PC-3 (cell line): ENCODE measurements around the gene PDE2A. TPM values are rescaled to one million over a fixed set of nuclear protein-coding genes. Genes with fewer than 3 reads are reported as not detected.

Experiments
- ATAC-seq: fragments of 200-7000 bp; cut with Tn5 transposase; 2 replicates; pipeline ENCODE4 v1.9.1; 2020; ENCODE audit warnings: mild to moderate bottlenecking, moderate library complexity
- BruUV-seq: library from RNA; stranded (reverse); fragments of 400-500 nt; replicated peaks from 2 replicates; lab custom pipeline; 2021; lab: Mats Ljungman, UMichigan
- CTCF ChIA-PET: fragments of 300-600 bp; sonication (Branson Sonifier 250); formaldehyde crosslinking; loops from one replicate; lab custom pipeline; 2022; ENCODE audit warnings: antibody characterized with exemption; lab: Charles Lee
- POLR2A ChIA-PET: fragments of 300-600 bp; sonication (Branson Sonifier 250); formaldehyde crosslinking; loops from one replicate; lab custom pipeline; 2022; ENCODE audit warnings: antibody characterized with exemption; ENCODE audit not compliant: unreplicated experiment; lab: Charles Lee
- DNase-seq: peaks from one replicate; pipeline ENCODE4 v3.0.0-alpha.2; 2015
- H2AFZ ChIP-seq: fragments of 300-600 bp; sonication (generic); 2 replicates; pipeline ENCODE4 v1.6.0; 2016; ENCODE audit warnings: antibody characterized with exemption, low read length
- H3F3A ChIP-seq: fragments of 300-600 bp; sonication (generic); one replicate; pipeline ENCODE4 v1.6.0; 2017; ENCODE audit warnings: antibody characterized with exemption, low read length, control low read depth, mild to moderate bottlenecking; ENCODE audit not compliant: unreplicated experiment
- H3K27ac ChIP-seq: fragments of 300-600 bp; sonication (generic); 2 replicates; pipeline ENCODE4 v1.5.1; 2016; ENCODE audit warnings: mild to moderate bottlenecking, low read length
- H3K27me3 ChIP-seq: fragments of 300-600 bp; sonication (generic); 2 replicates; pipeline ENCODE4 v1.6.1; 2016; ENCODE audit warnings: low read length, mixed read lengths
- H3K36me3 ChIP-seq: fragments of 300-600 bp; sonication (generic); 2 replicates; pipeline ENCODE4 v1.6.1; 2016; ENCODE audit warnings: low read depth, mixed run types, low read length, mixed read lengths
- H3K4me1 ChIP-seq: fragments of 300-600 bp; sonication (generic); 2 replicates; pipeline ENCODE4 v1.5.1; 2016; ENCODE audit warnings: low read length; ENCODE audit not compliant: insufficient read depth
- H3K4me2 ChIP-seq: fragments of 300-600 bp; sonication (generic); 2 replicates; pipeline ENCODE4 v1.6.0; 2016; ENCODE audit warnings: low read length
- H3K4me3 ChIP-seq: fragments of 300-600 bp; sonication (generic); 2 replicates; pipeline ENCODE4 v1.5.1; 2016; ENCODE audit warnings: mild to moderate bottlenecking, low read length, mixed read lengths
- H3K79me2 ChIP-seq: fragments of 300-600 bp; sonication (generic); 2 replicates; pipeline ENCODE4 v1.6.1; 2017; ENCODE audit warnings: low read length, mixed read lengths
- H3K9ac ChIP-seq: fragments of 300-600 bp; sonication (generic); 2 replicates; pipeline ENCODE4 v1.6.0; 2016; ENCODE audit warnings: mild to moderate bottlenecking, low read length
- H3K9me2 ChIP-seq: fragments of 300-600 bp; sonication (generic); replicated peaks from 2 replicates; pipeline ENCODE4 v1.6.1; 2016; ENCODE audit warnings: mixed run types, low read length, mixed read lengths
- H3K9me3 ChIP-seq: fragments of 300-600 bp; sonication (generic); 2 replicates; pipeline ENCODE4 v1.6.1; 2016; ENCODE audit warnings: low read length, mixed read lengths
- H4K20me1 ChIP-seq: fragments of 300-600 bp; sonication (generic); 2 replicates; pipeline ENCODE4 v1.6.1; 2016; ENCODE audit warnings: low read length, mixed read lengths
- EZH2 ChIP-seq: fragments of 300-600 bp; sonication (generic); IDR thresholded peaks from one replicate; pipeline ENCODE4 v1.6.1; 2017; ENCODE audit warnings: antibody characterized with exemption, mild to moderate bottlenecking, low read length; ENCODE audit not compliant: unreplicated experiment
- EZH2phosphoT487 ChIP-seq: fragments of 300-600 bp; sonication (generic); IDR thresholded peaks from 2 replicates; pipeline ENCODE4 v1.6.1; 2018; ENCODE audit warnings: mild to moderate bottlenecking, antibody characterized with exemption, low read length, borderline replicate concordance
- intact Hi-C: fragments of 100-400 bp; cut with micrococcal nuclease; formaldehyde crosslinking; loops from 2 replicates; pipeline ENCODE4 v1.9.0; 2023
- total RNA-seq: library from RNA; depleted of rRNA; stranded (reverse); fragments of >200 nt; gene quantifications from 2 replicates; pipeline ENCODE4 v1.2.3, GENCODE V29; 2014
- TF ChIP-seq, protein P1 (sequence below): fragments of 300-600 bp; sonication (generic); conservative IDR thresholded peaks from 2 replicates; pipeline ENCODE4 v1.5.1; 2017; ENCODE audit warnings: antibody characterized with exemption, low read depth, mild to moderate bottlenecking, low read length

Gene PDE2A
- total RNA-seq, 1 experiment from 2014 or later = 2.6 TPM

DNA sequence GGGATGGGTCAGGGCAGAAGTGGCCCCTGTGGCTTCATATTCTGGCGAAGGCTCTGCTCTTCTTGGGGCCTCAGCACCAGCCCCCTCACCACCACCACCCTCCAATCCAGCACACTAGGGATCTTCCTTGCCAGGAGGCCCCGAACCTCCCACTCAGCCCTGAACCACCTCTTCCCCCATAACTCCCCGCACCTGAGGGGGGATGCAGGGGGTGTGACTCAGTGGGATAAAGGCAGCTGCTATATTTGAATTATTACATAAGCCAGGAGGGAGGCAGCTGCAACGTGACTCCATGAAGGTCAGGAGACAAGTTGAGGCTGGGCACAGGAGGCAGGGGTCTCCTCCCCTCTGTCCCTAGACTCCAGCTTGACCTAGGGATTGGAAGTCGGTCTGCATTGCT, 5.6 kb upstream of the PDE2A start:
- POLR2A ChIA-PET = no interaction called here
- ATAC-seq (no peak), DNase-seq (no peak)
- Histone ChIP-seq H4K20me1 (no peaks in the 10 kb centered on the region), H3K9me3 (no peaks in the 10 kb centered on the region), H3K4me1 (no peaks in the 10 kb centered on the region; the same call in 1 of the 2 replicates), H3K27ac (no peak overlapping the region), H3K4me2 (no peak overlapping the region), H3K79me2 (no peaks in the 10 kb centered on the region), H3K36me3 (no peaks in the 10 kb centered on the region), H3K9me2 (no peaks in the 10 kb centered on the region), H2AFZ (no peak overlapping the region), H3K4me3 (no peak overlapping the region), H3K9ac (no peak overlapping the region), H3K27me3 (peaks cover 39% of the 10 kb centered on the region), H3F3A (no peaks in the 10 kb centered on the region)
- BruUV-seq = no TSS peak
- CTCF ChIA-PET = no interaction called here
- TF ChIP-seq, protein P1, sequence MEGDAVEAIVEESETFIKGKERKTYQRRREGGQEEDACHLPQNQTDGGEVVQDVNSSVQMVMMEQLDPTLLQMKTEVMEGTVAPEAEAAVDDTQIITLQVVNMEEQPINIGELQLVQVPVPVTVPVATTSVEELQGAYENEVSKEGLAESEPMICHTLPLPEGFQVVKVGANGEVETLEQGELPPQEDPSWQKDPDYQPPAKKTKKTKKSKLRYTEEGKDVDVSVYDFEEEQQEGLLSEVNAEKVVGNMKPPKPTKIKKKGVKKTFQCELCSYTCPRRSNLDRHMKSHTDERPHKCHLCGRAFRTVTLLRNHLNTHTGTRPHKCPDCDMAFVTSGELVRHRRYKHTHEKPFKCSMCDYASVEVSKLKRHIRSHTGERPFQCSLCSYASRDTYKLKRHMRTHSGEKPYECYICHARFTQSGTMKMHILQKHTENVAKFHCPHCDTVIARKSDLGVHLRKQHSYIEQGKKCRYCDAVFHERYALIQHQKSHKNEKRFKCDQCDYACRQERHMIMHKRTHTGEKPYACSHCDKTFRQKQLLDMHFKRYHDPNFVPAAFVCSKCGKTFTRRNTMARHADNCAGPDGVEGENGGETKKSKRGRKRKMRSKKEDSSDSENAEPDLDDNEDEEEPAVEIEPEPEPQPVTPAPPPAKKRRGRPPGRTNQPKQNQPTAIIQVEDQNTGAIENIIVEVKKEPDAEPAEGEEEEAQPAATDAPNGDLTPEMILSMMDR = no peak
- TF ChIP-seq EZH2 = no peak
- TF ChIP-seq EZH2phosphoT487 = no peak
- intact Hi-C loops = loop anchor here (2.0 to 5.0 kb wide), 2 partner anchors 95 to 208 kb away; no protein-coding TSS in a partner anchor

- Histone ChIP-seq H3K79me2 (no peaks in the 10 kb centered on the region), H3K4me2 (no peak overlapping the region), H3K27ac (no peak overlapping the region), H3K9me2 (no peaks in the 10 kb centered on the region), H3F3A (no peaks in the 10 kb centered on the region), H3K9me3 (no peaks in the 10 kb centered on the region), H2AFZ (no peak overlapping the region), H3K36me3 (no peaks in the 10 kb centered on the region), H3K9ac (no peak overlapping the region), H4K20me1 (no peaks in the 10 kb centered on the region), H3K27me3 (peaks cover 52% of the 10 kb centered on the region), H3K4me1 (no peaks in the 10 kb centered on the region), H3K4me3 (no peak overlapping the region)
- BruUV-seq = no TSS peak
- ATAC-seq (no peak), DNase-seq (no peak)
- intact Hi-C loops = no loop called here
- ChIA-PET CTCF (interaction anchor here (0.7 kb wide), 1 partner anchor 208 kb away, joined by 3 read pairs; no protein-coding TSS in a partner anchor), POLR2A (no interaction called here)
- TF ChIP-seq, protein P1 = no peak
- TF ChIP-seq EZH2 = no peak
- no peak for TF ChIP-seq EZH2phosphoT487
These were observed 4.3 kb upstream of the PDE2A start for GRCh38 chr11:72678524-72678923.

GRCh38 chr11:72676861-72677341, 2.7 kb upstream of the PDE2A start:
- no peaks in the 10 kb centered on the region for H4K20me1 ChIP-seq
- ChIA-PET CTCF (no interaction called here), POLR2A (no interaction called here)
- H3K9me2 ChIP-seq = no peaks in the 10 kb centered on the region
- no peaks in the 10 kb centered on the region for H3K9me3 ChIP-seq
- no peak overlapping the region for H3K9ac ChIP-seq
- H3K79me2 ChIP-seq = no peaks in the 10 kb centered on the region
- peak; percentile 46 for DNase-seq
- H3K4me3 ChIP-seq = no peak overlapping the region
- no peaks in the 10 kb centered on the region for H3K4me1 ChIP-seq
- ATAC-seq = peak; percentile 25
- H3K27ac ChIP-seq = no peak overlapping the region
- no peak overlapping the region for H3K4me2 ChIP-seq
- BruUV-seq = no TSS peak
- no peaks in the 10 kb centered on the region for H3K36me3 ChIP-seq
- H2AFZ ChIP-seq = no peak overlapping the region
- TF ChIP-seq EZH2phosphoT487 = no peak
- TF ChIP-seq EZH2 = no peak
- TF ChIP-seq, protein P1 = no peak
- intact Hi-C loops = no loop called here
- no peaks in the 10 kb centered on the region for H3F3A ChIP-seq
- peaks cover 58% of the 10 kb centered on the region for H3K27me3 ChIP-seq
